Activated CD8-positive, alpha-beta memory T cell treated with anti-CD3 and anti-CD28 coated beads for 36 hours (primary cell): ENCODE measurements around the gene HLA-DOB. TPM values are rescaled to one million over a fixed set of nuclear protein-coding genes. Genes with fewer than 3 reads are reported as not detected.

Experiments used
- CTCF ChIA-PET: fragments of 350-600 bp; sonication (Branson Sonifier 250); formaldehyde crosslinking; loops from one replicate; lab custom pipeline; 2021; ENCODE audit warnings: antibody characterized with exemption; lab: Charles Lee
- POLR2A ChIA-PET: fragments of 350-600 bp; sonication (Branson Sonifier 250); formaldehyde crosslinking; loops from one replicate; lab custom pipeline; 2021; ENCODE audit warnings: antibody characterized with exemption; lab: Charles Lee
- total RNA-seq, 2 experiments: library from RNA; stranded (reverse); gene quantifications; one replicate each; pipeline ENCODE4 v1.2.3, GENCODE V29; 2021

HLA-DOB gene
- 1 to 10 TPM in 1 of 2 experiments, under 1 TPM in 1; 0.72 to 1.2 TPM for total RNA-seq

GRCh38 chr6:32816746-32817204 lies at the start of gene HLA-DOB:
HLA-DOB (minus strand) TSS chr6:32817002; CDS start chr6:32816951, 51 bp downstream.
- ChIA-PET POLR2A (no interaction called here), CTCF (no interaction called here)

GRCh38 chr6:32865724-32866443 lies 49.1 kb upstream of the HLA-DOB start:
- ChIA-PET POLR2A (interaction anchor here (0.6 kb wide), 1 partner anchor 27 kb away, joined by 3 read pairs; the partner anchor contains the start of gene TAP2), CTCF (interaction anchor here (0.6 to 6.6 kb wide), 4 partner anchors 9 to 443 kb away, joined by 3 to 68 read pairs (median 12); partner anchors contain the start of genes PSMB8, PSMB9, TAP1 and TAP2)

DNA sequence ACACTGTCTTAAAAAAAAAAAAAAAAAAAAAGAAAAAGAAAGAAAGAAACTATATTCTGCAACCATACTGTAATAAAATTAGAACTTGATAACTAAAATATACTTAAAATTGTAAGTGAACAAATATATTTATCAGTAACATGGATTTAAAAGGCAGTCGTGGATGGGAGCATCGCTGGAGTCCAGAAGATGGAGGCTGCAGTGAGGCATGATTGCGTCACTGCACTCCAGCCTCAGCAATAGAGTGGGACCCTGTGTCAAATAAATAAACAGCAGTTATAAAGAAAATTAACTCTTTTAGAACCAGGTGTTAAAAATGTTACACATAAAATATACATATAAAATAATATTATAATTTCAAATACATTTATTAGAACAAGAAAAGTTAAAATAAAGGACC lies 45.9 kb upstream of the HLA-DOB start:
- ChIA-PET CTCF (no interaction called here), POLR2A (no interaction called here)

GRCh38 chr6:32860674-32861073 lies 43.9 kb upstream of the HLA-DOB start:
- POLR2A ChIA-PET = interaction anchor here (0.8 kb wide), 1 partner anchor 22 kb away, joined by 3 read pairs; the partner anchor contains the start of gene TAP2
- CTCF ChIA-PET = interaction anchor here (3.6 to 8.1 kb wide), 2 partner anchors 8 to 21 kb away, joined by 24 to 68 read pairs; partner anchors contain the start of gene TAP2

DNA sequence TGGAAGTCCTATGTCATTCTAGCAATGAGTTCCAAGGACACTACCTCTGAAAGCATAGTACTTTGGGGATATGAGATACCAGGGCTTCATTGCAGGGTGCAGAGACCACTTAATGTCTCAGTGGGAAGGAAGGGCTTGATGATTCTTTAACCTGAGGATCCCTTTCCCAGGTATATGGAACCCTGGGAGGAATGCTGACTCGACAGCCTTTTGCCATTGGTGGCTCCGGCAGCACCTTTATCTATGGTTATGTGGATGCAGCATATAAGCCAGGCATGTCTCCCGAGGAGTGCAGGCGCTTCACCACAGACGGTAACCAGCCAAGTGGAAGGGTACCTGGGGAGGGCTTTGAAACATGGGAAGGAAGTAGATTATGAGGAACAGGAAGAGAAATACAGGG lies 41.4 kb upstream of the HLA-DOB start:
- CTCF ChIA-PET = interaction anchor here (0.6 to 8.1 kb wide), 6 partner anchors 11 to 126 kb away, joined by 3 to 68 read pairs (median 12); partner anchors contain the start of genes PSMB8 and TAP2
- POLR2A ChIA-PET = interaction anchor here (1.0 kb wide), 1 partner anchor 9 kb away, joined by 3 read pairs; no protein-coding TSS in a partner anchor

GRCh38 chr6:32857156-32857891 lies 40.5 kb upstream of the HLA-DOB start:
- ChIA-PET POLR2A (interaction anchor here (0.6 to 1.0 kb wide), 4 partner anchors 10 to 116 kb away, joined by 3 read pairs; no protein-coding TSS in a partner anchor), CTCF (interaction anchor here (0.6 to 8.1 kb wide), 7 partner anchors 12 to 127 kb away, joined by 3 to 68 read pairs (median 5); partner anchors contain the start of genes PSMB8 and TAP2)

DNA sequence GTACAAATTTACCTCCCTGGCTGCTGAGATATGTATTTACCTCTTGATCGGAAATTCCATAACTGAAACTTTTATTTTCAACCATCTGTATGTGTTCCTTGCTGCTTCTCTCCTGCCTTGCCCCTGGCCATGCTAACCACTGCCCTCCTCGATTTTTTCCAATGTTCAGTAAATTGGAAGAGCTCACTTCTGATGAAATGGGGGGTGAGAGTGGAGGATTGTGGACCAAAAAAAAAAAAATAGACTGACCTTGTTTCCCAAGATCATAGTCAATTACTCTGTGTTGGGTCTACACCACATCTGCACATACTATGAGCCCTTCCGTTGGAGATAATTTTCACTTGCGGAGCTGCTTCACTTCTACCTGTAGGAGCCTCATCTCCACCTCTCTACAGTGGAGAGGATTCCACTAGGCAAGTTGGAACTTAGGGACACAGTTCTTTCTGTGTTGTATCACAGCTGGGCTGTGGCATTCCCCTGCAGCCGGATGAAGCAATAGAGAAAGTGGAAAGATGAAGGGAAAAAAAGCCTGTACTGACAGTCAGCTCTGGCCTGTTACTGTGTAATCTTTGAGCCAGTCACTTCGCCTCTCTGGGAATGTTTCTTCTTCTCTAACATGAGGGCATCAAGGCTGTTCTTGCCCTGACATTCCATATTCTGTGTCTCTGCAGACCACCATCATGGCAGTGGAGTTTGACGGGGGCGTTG lies 38.8 kb upstream of the HLA-DOB start:
- CTCF ChIA-PET = interaction anchor here (0.7 to 8.1 kb wide), 6 partner anchors 13 to 129 kb away, joined by 3 to 146 read pairs (median 6); partner anchors contain the start of genes HLA-DMA, PSMB8 and TAP2
- POLR2A ChIA-PET = interaction anchor here (0.6 to 4.0 kb wide), 7 partner anchors 10 to 691 kb away, joined by 3 to 75 read pairs (median 15); partner anchors contain the start of genes HLA-DMA, PSMB8 and TAP2

DNA sequence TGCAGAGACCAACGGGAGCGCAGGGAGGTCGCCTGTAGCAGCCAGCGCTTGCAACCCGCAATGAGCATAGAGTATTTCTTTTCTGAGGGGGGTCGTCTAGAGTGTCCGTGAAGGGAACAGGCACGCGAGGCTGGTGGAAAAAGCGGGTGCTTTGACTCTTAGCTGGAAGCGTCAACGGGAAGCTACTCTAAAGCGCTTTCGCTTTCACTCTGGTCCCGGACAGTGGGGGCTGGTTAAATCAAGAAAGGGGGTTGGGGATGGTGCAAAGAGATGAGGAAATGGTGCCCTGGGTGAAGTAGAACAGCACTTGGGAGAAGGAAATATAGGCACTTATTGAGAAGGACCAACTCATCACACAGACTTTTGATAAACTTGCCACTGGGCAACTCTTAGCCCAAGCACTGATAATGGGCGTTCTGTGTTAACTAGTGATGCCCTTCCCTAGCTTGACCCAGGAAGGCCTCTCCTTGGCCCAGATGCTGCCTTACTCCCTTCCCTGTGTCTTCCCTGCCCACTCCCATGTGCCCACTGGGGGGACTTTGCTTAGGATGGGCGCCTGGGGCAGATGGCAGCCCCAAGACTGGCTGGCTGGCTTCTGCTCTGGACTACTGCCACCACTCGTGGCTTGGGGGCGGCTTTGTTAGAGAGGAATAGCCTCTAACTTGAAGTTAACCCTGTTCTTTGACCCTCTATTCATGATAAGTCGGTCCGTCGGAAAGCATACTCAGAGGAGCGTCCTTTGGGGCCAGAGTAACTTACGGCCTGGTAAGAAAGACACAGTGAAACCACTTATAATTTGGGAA lies 37.8 kb upstream of the HLA-DOB start:
- CTCF ChIA-PET = interaction anchor here (0.7 to 8.1 kb wide), 7 partner anchors 13 to 130 kb away, joined by 3 to 146 read pairs (median 4); partner anchors contain the start of genes HLA-DMA, PSMB8 and TAP2
- POLR2A ChIA-PET = interaction anchor here (0.6 to 4.0 kb wide), 9 partner anchors 9 to 690 kb away, joined by 3 to 75 read pairs (median 6); partner anchors contain the start of genes HLA-DMA, PSMB8 and TAP2

- ChIA-PET POLR2A (interaction anchor here (0.7 to 4.0 kb wide), 8 partner anchors 8 to 453 kb away, joined by 3 to 75 read pairs (median 10); partner anchors contain the start of genes HLA-DMA, PSMB8 and TAP2), CTCF (interaction anchor here (1.0 to 8.1 kb wide), 8 partner anchors 12 to 129 kb away, joined by 3 to 146 read pairs (median 4); partner anchors contain the start of genes PSMB8 and TAP2)
Measured at GRCh38 chr6:32853541-32854375, 37.0 kb upstream of the HLA-DOB start, which contains the start of the genes PSMB9 and TAP1. PSMB9 (plus strand) TSS chr6:32854192; CDS start chr6:32854230, 38 bp downstream. TAP1 (minus strand) TSS chr6:32853704; CDS start chr6:32853636, 68 bp downstream.

DNA sequence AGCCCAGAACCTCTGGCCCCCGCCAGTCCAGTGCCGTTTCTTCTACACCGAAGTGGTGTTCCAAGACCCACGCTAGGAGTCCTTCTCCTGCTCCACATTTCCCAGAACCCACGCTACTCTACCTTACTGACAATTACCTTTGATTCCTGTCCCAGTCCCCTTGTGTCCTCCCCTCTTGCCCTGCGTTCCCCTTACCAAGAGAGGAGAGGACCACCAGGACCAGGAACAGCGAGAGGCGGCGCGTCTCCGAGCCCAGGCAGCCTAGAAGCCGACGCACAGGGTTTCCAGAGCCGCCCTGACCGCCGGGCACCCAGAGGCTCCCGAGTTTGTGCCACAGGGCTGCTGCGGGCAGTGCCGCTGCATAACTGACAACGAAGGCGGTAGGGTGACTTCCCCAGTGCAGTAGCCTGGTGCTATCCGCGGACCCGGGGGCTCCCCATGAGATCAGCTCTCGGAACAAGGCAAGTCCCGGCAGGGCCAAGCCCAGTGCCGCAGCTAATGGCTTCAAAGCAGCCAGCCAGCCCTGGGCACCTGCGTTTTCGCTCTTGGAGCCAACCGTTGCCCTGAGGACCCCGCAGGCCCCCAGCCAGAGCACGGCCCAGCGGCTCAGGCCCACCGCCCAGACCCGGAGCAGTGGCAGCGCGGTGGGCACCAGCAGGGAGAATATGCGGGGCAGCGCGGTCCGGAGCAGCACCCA lies 36.2 kb upstream of the HLA-DOB start:
- CTCF ChIA-PET = interaction anchor here (1.1 to 8.1 kb wide), 6 partner anchors 11 to 130 kb away, joined by 3 to 146 read pairs (median 4); partner anchors contain the start of genes PSMB8 and TAP2
- POLR2A ChIA-PET = interaction anchor here (0.9 to 4.0 kb wide), 5 partner anchors 8 to 120 kb away, joined by 3 to 75 read pairs (median 48); partner anchors contain the start of genes PSMB8 and TAP2

DNA sequence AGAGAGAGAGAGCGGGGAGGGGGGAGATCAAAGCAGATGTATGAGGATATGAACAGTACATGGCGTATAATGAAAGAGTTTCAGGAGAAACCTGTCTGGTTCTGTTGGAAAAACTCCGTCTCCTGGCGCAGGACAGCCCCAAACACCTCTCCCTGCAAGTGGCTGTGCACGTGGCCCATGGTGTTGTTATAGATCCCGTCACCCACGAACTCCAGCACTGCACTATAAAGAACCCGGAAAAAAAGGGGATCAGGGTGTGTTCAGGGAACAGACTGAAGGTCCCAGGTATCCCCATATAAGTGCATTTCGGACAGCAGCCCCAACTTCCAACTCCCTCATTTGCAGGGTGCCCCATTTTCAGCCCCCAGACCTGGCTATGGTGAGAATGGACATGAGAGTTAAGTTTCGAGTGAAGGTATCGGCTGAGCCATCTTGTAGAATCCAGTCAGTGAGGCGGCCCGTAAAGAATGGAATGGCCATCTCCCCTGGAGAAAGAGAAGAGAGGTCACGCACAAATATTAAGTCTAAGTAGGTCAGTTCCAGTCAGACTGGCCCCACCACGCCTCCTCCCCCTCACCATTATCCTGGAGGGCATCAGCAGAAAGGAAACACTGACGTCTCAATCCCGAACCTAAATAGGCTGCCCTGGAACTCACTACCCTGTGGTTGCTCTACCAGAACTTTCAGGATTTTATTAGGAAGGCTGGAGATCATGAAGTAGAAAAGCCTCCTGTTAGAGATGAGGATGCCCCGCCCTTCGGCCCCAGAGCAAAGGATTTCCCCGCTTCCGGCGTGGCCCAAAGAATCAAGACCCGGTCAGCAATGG lies 35.4 kb upstream of the HLA-DOB start:
- ChIA-PET CTCF (interaction anchor here (3.6 to 8.1 kb wide), 3 partner anchors 10 to 17 kb away, joined by 39 to 146 read pairs (median 68); partner anchors contain the start of genes PSMB8 and TAP2), POLR2A (interaction anchor here (1.7 to 4.0 kb wide), 4 partner anchors 7 to 120 kb away, joined by 11 to 75 read pairs (median 58); partner anchors contain the start of genes PSMB8 and TAP2)

DNA sequence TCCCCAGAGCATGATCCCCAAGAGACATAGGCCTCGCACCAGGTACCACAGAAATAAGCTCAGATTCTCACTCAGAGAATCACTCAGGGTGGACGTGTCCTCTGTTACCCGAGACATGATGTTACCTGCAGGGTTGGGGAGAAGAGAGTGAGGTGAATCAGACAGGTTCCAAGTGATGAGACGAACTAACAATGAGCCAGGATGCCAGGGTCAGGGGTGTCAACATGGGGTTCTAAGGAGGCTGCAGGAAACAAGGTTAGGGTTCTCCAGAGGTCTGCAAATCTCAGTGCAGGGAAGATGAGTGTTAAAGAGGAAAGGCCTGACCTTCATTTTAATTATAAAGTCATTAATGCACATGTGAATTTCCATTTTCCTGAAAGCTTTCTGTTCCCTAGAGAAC lies 34.2 kb upstream of the HLA-DOB start:
- ChIA-PET CTCF (interaction anchor here (0.9 to 3.6 kb wide), 3 partner anchors 9 to 17 kb away, joined by 3 to 39 read pairs (median 3); partner anchors contain the start of gene TAP2), POLR2A (interaction anchor here (1.7 kb wide), 1 partner anchor 13 kb away, joined by 11 read pairs; the partner anchor contains the start of gene TAP2)

GRCh38 chr6:32849126-32849525 lies 32.3 kb upstream of the HLA-DOB start:
- ChIA-PET CTCF (interaction anchor here (3.6 kb wide), 1 partner anchor 10 kb away, joined by 39 read pairs; the partner anchor contains the start of gene TAP2), POLR2A (interaction anchor here (0.7 kb wide), 1 partner anchor 123 kb away, joined by 4 read pairs; no protein-coding TSS in a partner anchor)

DNA sequence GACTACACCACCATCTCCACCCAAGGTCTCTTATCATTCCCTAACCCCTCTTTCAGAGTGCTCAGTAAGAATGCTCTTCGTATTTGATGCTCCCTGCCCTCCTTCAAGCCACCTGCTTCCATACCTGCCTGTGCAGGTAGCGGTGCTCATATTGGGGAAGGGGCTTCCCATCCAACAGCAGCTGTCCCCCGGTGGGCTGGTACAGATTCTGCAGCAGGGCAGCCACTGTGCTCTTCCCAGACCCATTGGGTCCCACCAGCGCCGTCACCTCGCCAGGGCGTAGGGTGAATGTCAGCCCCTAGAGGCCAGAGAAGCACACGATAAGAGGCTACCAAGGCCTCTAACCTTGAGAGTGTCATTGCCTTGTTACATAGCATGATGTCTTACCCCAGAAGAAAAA lies 31.0 kb upstream of the HLA-DOB start:
- ChIA-PET POLR2A (no interaction called here), CTCF (interaction anchor here (0.6 to 1.9 kb wide), 2 partner anchors 9 to 1291 kb away, joined by 3 to 7 read pairs; partner anchors contain the start of gene TAP2)
